Renal pelvis (tissue), 4 donors: ENCODE data around the gene ERVV-1. TPM values are rescaled to one million over a fixed set of nuclear protein-coding genes. Genes with fewer than 3 reads are reported as not detected.
"Not testable (repeated sequence)": the region's sequence is repeated elsewhere in the genome, so short reads cannot be mapped to it uniquely, and the experiment has no call there.

ENCODE experiments used
- DNase-seq: peaks from one replicate; pipeline ENCODE4 v3.0.0-alpha.2; 2013
- polyA plus RNA-seq, 3 donors: library from polyadenylated mRNA; unstranded; fragments of 120-200 nt; gene quantifications; one replicate each; pipeline ENCODE4 v1.2.1, GENCODE V29; 2013; ENCODE audit not compliant: insufficient read length in 3 of 3

ERVV-1 gene
- polyA plus RNA-seq, 3 donors = 0.14 to 0.40 TPM; not detected in 1

- no peak for DNase-seq
Measured at GRCh38 chr19:53015730-53016129, 2.0 kb downstream of the ERVV-1 start.

DNA sequence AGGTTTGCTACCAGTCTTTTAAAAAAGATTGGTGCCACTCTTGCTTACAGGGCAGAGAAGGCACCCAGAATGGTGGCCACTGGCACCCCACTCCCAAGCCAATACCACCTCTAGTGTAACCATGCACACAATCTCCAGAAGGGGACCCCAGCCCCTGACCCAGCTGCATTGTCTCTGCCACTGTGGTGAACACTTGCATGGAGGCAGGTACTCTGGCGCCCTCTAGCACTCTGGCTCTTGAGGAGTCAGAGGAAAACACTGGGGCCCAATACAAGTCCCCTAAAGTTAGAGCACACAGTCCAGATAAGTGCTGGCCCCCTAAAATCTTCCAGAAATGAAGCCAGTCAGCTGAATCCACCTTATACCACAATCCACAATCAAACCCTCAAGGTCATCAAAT, 6.0 kb downstream of the ERVV-1 start:
- no peak for DNase-seq

- not testable (repeated sequence) for DNase-seq
Measured at GRCh38 chr19:53028306-53028705, 14.6 kb downstream of the ERVV-1 start.

DNA sequence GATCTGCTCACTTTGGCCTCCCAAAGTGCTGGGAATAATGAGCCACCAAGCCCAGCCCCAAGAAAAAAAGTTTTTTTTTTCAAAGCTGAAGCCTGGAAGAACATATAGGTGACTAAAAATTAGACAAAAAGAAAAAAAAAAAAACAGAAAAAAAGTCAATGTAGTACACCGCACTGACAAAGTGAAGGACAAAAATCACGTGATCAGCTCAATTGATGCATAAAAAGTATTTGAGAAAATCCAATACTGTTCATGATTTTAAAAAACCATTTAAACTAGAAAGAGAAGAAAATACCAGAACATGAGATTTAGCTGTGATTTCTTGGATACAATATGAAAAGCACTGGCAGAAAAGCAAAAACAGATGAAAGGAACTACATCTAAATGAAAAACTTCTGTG, 20.3 kb downstream of the ERVV-1 start:
- DNase-seq = no peak

GRCh38 chr19:53034948-53035675, 21.4 kb downstream of the ERVV-1 start:
- no peak for DNase-seq

- DNase-seq = peak; percentile 54
Measured at GRCh38 chr19:53037101-53038097, 23.7 kb downstream of the ERVV-1 start.

DNA sequence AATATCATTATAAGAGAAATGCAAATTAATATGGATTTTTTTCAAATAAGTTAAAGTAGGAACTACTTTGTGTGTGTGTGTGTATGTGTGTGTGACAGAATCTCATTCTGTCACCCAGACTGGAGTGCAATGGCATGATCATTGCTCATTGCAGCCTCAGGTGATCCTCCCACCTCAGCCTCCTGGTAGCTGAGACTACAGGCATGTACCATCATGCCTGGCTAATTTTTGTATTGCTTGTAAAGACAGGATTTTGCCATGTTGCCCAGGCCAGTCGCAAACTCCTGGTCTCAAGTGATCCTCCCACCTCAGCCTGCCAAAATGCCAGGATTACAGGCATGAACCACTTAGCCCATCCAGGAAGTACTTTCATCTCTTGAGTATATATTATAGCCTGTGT, 27.6 kb downstream of the ERVV-1 start:
- no peak for DNase-seq

DNA sequence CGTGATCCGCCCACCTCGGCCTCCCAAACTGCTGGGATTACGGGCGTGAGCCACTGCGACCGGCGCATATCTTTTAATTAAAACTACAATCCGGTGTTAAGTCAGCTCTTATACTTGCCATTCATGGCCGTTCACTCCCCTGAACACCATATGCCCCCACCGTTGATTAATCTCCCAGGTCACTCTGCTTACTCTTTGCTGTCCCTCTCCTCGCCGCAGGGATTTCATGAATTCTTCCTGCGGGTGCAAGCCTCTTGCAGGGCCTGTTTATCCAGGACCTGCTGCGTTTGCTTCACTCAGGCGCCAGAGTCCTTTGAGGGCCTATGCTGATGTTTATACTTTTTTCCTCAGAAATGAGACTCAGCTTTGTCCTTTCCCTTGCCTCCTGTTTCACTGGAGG, 31.8 kb downstream of the ERVV-1 start:
- no peak for DNase-seq

DNA sequence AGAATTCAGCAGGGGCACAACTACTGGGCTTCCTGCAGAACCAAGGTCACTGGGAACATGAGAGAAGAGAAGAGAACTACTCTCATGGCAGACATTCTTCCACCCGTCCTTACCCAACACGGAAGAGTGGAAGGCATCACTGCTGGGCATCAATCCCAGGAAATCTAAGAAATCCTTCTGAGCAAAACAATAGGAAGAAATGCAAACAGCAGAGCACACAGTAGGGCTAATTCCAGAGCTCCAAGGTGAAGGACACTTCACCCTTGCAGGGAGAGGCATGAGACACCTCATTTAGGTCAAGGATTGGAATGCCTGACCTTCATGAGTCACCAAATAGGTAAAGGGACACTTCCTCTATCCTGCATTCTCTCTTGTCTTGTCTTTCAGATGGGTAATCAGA, 33.7 kb downstream of the ERVV-1 start:
- no peak for DNase-seq

- DNase-seq = no peak
Measured at GRCh38 chr19:53055117-53055516, 41.4 kb downstream of the ERVV-1 start.

DNA sequence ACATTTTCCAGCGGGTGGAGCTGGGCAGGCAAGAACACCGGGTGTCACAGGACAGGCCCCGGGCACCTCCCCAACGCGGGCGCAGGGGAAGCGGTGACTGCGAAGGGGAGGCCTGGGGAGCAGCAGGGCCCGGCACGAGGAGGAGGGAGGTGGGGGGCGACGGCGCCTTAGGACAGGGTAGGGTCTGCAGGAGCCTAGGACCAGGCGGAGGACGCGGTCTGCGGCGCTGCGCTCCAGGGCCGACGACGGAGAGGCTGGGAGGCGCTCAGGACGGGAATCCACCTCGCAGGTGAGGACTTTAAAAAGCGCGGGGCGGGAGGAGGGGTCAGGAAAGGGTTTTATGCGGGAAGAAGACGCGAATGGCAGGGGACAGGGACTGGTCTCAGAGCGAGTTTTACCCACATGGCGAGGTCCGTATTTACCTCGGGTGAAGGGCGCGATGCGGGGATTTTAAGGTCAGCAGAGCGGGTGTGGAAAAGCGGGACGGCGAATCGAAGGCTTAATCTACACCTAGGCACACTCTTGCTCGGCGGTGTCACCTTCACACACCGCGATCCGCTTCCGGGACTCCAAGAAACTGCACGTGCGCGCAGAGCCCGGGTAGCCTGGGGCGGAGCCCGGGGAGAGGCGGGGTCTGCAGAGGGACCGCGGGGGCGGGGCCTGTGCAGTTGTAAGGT, 44.3 kb downstream of the ERVV-1 start:
- DNase-seq = peak; percentile 61

Other genes starting within 250 kb of the ERVV-1 start
- gene ZNF600, start 227.1 kb upstream of the ERVV-1 start, polyA plus RNA-seq = 10 to 100 TPM in 1 of 3 donors, 1 to 10 TPM in 2; 6.4 to 14.7 (median 7.8) TPM
- 10 to 100 TPM; 19.0 to 23.6 (median 19.7) TPM for gene ZNF28, start 192.3 kb upstream of the ERVV-1 start, polyA plus RNA-seq
- gene ZNF468, start 156.3 kb upstream of the ERVV-1 start, polyA plus RNA-seq = 10 to 100 TPM; 31.6 to 51.7 (median 47.3) TPM
- gene ZNF320, start 116.3 kb upstream of the ERVV-1 start, polyA plus RNA-seq = 10 to 100 TPM; 23.8 to 52.1 (median 45.3) TPM
- 10 to 100 TPM; 11.3 to 20.1 (median 13.6) TPM for gene ZNF888, start 90.5 kb upstream of the ERVV-1 start, polyA plus RNA-seq
- gene ZNF816, start 51.0 kb upstream of the ERVV-1 start, polyA plus RNA-seq = 10 to 100 TPM; 14.8 to 18.5 (median 18.2) TPM
- gene ERVV-2, start 30.8 kb downstream of the ERVV-1 start, polyA plus RNA-seq = under 1 TPM; 0.09 to 0.31 (median 0.13) TPM
- 10 to 100 TPM; 32.7 to 90.1 (median 64.5) TPM for gene ZNF160, start 89.5 kb downstream of the ERVV-1 start, polyA plus RNA-seq
- 10 to 100 TPM; 22.0 to 27.9 (median 24.5) TPM for gene ZNF415, start 119.0 kb downstream of the ERVV-1 start, polyA plus RNA-seq
- 10 to 100 TPM in 2 of 3 donors, 1 to 10 TPM in 1; 8.6 to 18.0 (median 13.4) TPM for gene ZNF347, start 145.1 kb downstream of the ERVV-1 start, polyA plus RNA-seq
- 10 to 100 TPM in 1 of 3 donors, 1 to 10 TPM in 2; 6.0 to 10.7 (median 9.7) TPM for gene ZNF665, start 179.4 kb downstream of the ERVV-1 start, polyA plus RNA-seq
- 10 to 100 TPM; 37.9 to 58.8 (median 55.3) TPM for gene ZNF677, start 241.0 kb downstream of the ERVV-1 start, polyA plus RNA-seq
- not detected for gene VN1R2, start 244.4 kb downstream of the ERVV-1 start, polyA plus RNA-seq